Measurements from ENCODE around the gene DCN. TPM values are rescaled to one million over a fixed set of nuclear protein-coding genes. Genes with fewer than 3 reads are reported as not detected.

DCN gene
- total RNA-seq, 1 donor from 2014 or later, result 748 TPM

GRCh38 chr12:91100906-91101305 is 81.7 kb downstream of the DCN start:
- peak; percentile 87 for DNase-seq (ENCODE audit: low read depth)

GRCh38 chr12:91099836-91100235 is 82.8 kb downstream of the DCN start:
- no peak for DNase-seq (ENCODE audit: low read depth)

- DNase-seq (ENCODE audit: low read depth), result no peak
Observed at GRCh38 chr12:91099341-91099740, 83.3 kb downstream of the DCN start.

- DNase-seq (ENCODE audit: low read depth), result peak; percentile 98
Observed at GRCh38 chr12:91098941-91099340, 83.7 kb downstream of the DCN start.

- no peak for DNase-seq (ENCODE audit: low read depth)
Observed at GRCh38 chr12:91098461-91098860, 84.2 kb downstream of the DCN start.

- DNase-seq (ENCODE audit: low read depth), result no peak
Observed at GRCh38 chr12:91094957-91095356, 87.7 kb downstream of the DCN start.

- DNase-seq (ENCODE audit: low read depth), result no peak
Observed at GRCh38 chr12:91094032-91094662, 88.5 kb downstream of the DCN start.

GRCh38 chr12:91093341-91093740 is 89.3 kb downstream of the DCN start:
- DNase-seq (ENCODE audit: low read depth), result no peak

- no peak for DNase-seq (ENCODE audit: low read depth)
Observed at GRCh38 chr12:91091916-91092715, 90.5 kb downstream of the DCN start.

Other genes with a start within 250 kb of the DCN start
- gene CCER1, start 227.6 kb downstream of the DCN start, total RNA-seq, result not detected in 2 replicates
- gene EPYC, start 177.8 kb downstream of the DCN start, total RNA-seq, result not detected in 2 replicates
- not detected in 2 replicates for gene KERA, start 124.8 kb downstream of the DCN start, total RNA-seq
- gene LUM, start 71.3 kb downstream of the DCN start, total RNA-seq, result 31.9 and 39.1 TPM in 2 replicates